Gastrocnemius medialis (tissue), 4 donors: ENCODE results near the gene PARD3.

ENCODE experiments used
- POLR2A ChIP-seq, 2 donors: fragments of 450-650 bp; IDR thresholded peaks; one replicate each; pipeline ENCODE4 v1.6.1; 2017; ENCODE audit warnings: antibody characterized with exemption in 2 of 2, mild to moderate bottlenecking in 2 of 2, moderate library complexity in 2 of 2
- TF ChIP-seq, protein P1 (sequence below), 5 experiments: fragments of 450-650 bp in 3 of 5; fragments of 200-600 bp in 2 of 5; sonication (generic) in 2 of 5; IDR thresholded peaks in 4 of 5; conservative IDR thresholded peaks in 1 of 5; 1 replicate in 4 of 5; 2 replicates in 1 of 5; pipeline ENCODE4 v1.5.1; 2016 to 2019; ENCODE audit warnings: antibody characterized with exemption in 5 of 5, mild to moderate bottlenecking in 3 of 5, moderate library complexity in 3 of 5

DNA sequence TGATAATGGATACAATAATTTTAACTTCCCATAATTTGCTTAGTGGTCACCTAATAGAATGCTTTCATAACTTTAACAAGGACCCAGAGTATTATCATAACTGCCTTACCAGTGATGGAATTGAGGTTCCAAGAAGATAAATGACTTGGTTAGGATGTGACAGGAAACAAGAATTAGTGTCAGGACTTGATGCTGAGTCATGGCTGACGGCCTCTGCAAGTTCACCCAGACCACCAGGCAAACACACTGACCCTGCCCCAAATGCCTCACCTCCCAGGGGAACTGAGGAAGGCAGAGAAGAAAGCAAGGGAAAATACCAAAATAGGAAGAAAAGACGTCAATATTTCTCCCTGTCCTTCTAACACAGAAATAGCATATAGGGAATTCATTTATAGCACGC, 636.3 kb downstream of the PARD3 start:
- TF ChIP-seq, protein P1, sequence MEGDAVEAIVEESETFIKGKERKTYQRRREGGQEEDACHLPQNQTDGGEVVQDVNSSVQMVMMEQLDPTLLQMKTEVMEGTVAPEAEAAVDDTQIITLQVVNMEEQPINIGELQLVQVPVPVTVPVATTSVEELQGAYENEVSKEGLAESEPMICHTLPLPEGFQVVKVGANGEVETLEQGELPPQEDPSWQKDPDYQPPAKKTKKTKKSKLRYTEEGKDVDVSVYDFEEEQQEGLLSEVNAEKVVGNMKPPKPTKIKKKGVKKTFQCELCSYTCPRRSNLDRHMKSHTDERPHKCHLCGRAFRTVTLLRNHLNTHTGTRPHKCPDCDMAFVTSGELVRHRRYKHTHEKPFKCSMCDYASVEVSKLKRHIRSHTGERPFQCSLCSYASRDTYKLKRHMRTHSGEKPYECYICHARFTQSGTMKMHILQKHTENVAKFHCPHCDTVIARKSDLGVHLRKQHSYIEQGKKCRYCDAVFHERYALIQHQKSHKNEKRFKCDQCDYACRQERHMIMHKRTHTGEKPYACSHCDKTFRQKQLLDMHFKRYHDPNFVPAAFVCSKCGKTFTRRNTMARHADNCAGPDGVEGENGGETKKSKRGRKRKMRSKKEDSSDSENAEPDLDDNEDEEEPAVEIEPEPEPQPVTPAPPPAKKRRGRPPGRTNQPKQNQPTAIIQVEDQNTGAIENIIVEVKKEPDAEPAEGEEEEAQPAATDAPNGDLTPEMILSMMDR (IDR thresholded peaks at IDR 0.05 in 4 of 5, conservative IDR thresholded peaks at IDR 0.05 in 1 of 5) = no peak
- TF ChIP-seq POLR2A (IDR thresholded peaks at IDR 0.05) = no peak
